A549 (cell line): Measurements from ENCODE around the gene PRIMA1. TPM values are rescaled to one million over a fixed set of nuclear protein-coding genes. Genes with fewer than 3 reads are reported as not detected.

Experiments
- ATAC-seq, 2 experiments: fragments of 200-7000 bp in 1 of 2; fragments of >200 bp in 1 of 2; cut with Nextera tagmentation in 1 of 2; cut with Tn5 transposase in 1 of 2; 3 replicates each; pipeline versions ENCODE4 v1.8.0 to v1.9.1; 2018 to 2020; ENCODE audit warnings: mild to moderate bottlenecking in 1 of 2, moderate library complexity in 1 of 2
- CTCF ChIA-PET: fragments of 300-600 bp; sonication (Branson Sonifier 250); formaldehyde crosslinking; extraction: SDS; loops from one replicate; lab custom pipeline; 2021; ENCODE audit warnings: antibody characterized with exemption, inconsistent platforms; lab: Yijun Ruan, JAX
- POLR2A ChIA-PET: fragments of 350-600 bp; formaldehyde crosslinking; extraction: SDS; loops from one replicate; lab custom pipeline; 2021; ENCODE audit warnings: antibody characterized with exemption, inconsistent platforms; lab: Yijun Ruan, JAX
- DNase-seq, 2 experiments: peaks; one replicate each; pipeline versions ENCODE4 v3.0.0 to v3.0.0-alpha.2; 2011 to 2016; ENCODE audit warnings: low read depth in 1 of 2, low spot score in 1 of 2
- FAIRE-seq: peaks from 2 replicates; lab custom pipeline; 2011; peaks lifted over from hg19 to GRCh38; lab: Jason Lieb, UNC
- H3K27ac ChIP-seq, 2 experiments: fragments of >200 bp; sonication (Bioruptor Twin); formaldehyde crosslinking; 3 replicates each; pipeline ENCODE4 v1.5.1; 2016 to 2017
- H3K4me1 ChIP-seq: fragments of >200 bp; sonication (Bioruptor Twin); formaldehyde crosslinking; 3 replicates; pipeline ENCODE4 v1.6.1; 2016
- H3K4me2 ChIP-seq: fragments of >200 bp; sonication (Bioruptor Twin); formaldehyde crosslinking; 3 replicates; pipeline ENCODE4 v1.6.1; 2016
- H3K4me3 ChIP-seq: fragments of >200 bp; sonication (Bioruptor Twin); formaldehyde crosslinking; 3 replicates; pipeline ENCODE4 v1.5.1; 2016
- H3K9me3 ChIP-seq: fragments of >200 bp; sonication (Bioruptor Twin); formaldehyde crosslinking; 3 replicates; pipeline ENCODE4 v1.6.1; 2016
- CBX8 ChIP-seq: fragments of 200-600 bp; sonication (generic); IDR thresholded peaks from 2 replicates; pipeline ENCODE4 v1.6.1; 2016
- CHD4 ChIP-seq: fragments of 200-600 bp; sonication (generic); IDR thresholded peaks from 2 replicates; pipeline ENCODE4 v1.6.1; 2016; ENCODE audit warnings: antibody characterized with exemption, mild to moderate bottlenecking, borderline replicate concordance
- CTCF ChIP-seq: fragments of >200 bp; sonication (Bioruptor Twin); formaldehyde crosslinking; IDR thresholded peaks from 3 replicates; pipeline ENCODE4 v1.5.1; 2016
- E2F6 ChIP-seq: IDR thresholded peaks from 2 replicates; pipeline ENCODE4 v1.6.1; 2012; ENCODE audit warnings: low read depth, borderline replicate concordance
- ELK1 ChIP-seq: fragments of 150-350 bp; IDR thresholded peaks from 2 replicates; pipeline ENCODE4 v1.6.1; 2014; ENCODE audit warnings: low read depth, mild to moderate bottlenecking, low read length
- EP300 ChIP-seq, 2 experiments: fragments of >200 bp; sonication (Bioruptor Twin); formaldehyde crosslinking; IDR thresholded peaks; 2 replicates in 1 of 2; 3 replicates in 1 of 2; pipeline ENCODE4 v1.6.1; 2016 to 2017
- FOSB ChIP-seq: fragments of 250-450 bp; sonication (Bioruptor Pico); IDR thresholded peaks from 2 replicates; pipeline ENCODE4 v1.5.0; 2020; ENCODE audit warnings: mild to moderate bottlenecking, moderate library complexity
- FOXS1 ChIP-seq: fragments of 250-450 bp; sonication (Bioruptor Pico); IDR thresholded peaks from 2 replicates; pipeline ENCODE4 v1.5.0; 2020; ENCODE audit warnings: mild to moderate bottlenecking, moderate library complexity
- HDAC2 ChIP-seq: fragments of 200-600 bp; sonication (generic); IDR thresholded peaks from 2 replicates; pipeline ENCODE4 v1.6.1; 2016
- HEYL ChIP-seq: fragments of 250-450 bp; sonication (Bioruptor Pico); IDR thresholded peaks from 2 replicates; pipeline ENCODE4 v1.8.0; 2021; ENCODE audit warnings: mild to moderate bottlenecking, moderate library complexity
- HMGXB4 ChIP-seq: fragments of 250-450 bp; sonication (Bioruptor Pico); IDR thresholded peaks from 2 replicates; pipeline ENCODE4 v1.5.0; 2021; ENCODE audit warnings: mild to moderate bottlenecking, moderate library complexity, borderline replicate concordance
- JUN ChIP-seq, 2 experiments: fragments of >200 bp; sonication (Bioruptor Twin); formaldehyde crosslinking; IDR thresholded peaks; 2 replicates in 1 of 2; 3 replicates in 1 of 2; pipeline ENCODE4 v1.6.1; 2016 to 2017
- KDM5A ChIP-seq: fragments of 200-600 bp; sonication (generic); IDR thresholded peaks from 2 replicates; pipeline ENCODE4 v1.6.1; 2016; ENCODE audit warnings: antibody characterized with exemption, mild to moderate bottlenecking
- MAFK ChIP-seq: fragments of 450-650 bp; IDR thresholded peaks from 2 replicates; pipeline ENCODE4 v1.6.1; 2014; ENCODE audit not compliant: partially characterized antibody
- MYC ChIP-seq: IDR thresholded peaks from 2 replicates; pipeline ENCODE4 v1.6.1; 2012; ENCODE audit warnings: mild to moderate bottlenecking, inconsistent platforms, low read length, improper control_type of control experiment, borderline replicate concordance
- NPAS2 ChIP-seq: fragments of 250-450 bp; sonication (Bioruptor Pico); IDR thresholded peaks from 2 replicates; pipeline ENCODE4 v1.8.0; 2022; ENCODE audit warnings: mild to moderate bottlenecking, moderate library complexity, borderline replicate concordance
- PHF8 ChIP-seq: fragments of 200-600 bp; sonication (generic); IDR thresholded peaks from 2 replicates; pipeline ENCODE4 v1.6.1; 2016; ENCODE audit warnings: low read depth, mild to moderate bottlenecking, antibody characterized with exemption, moderate library complexity, borderline replicate concordance
- POLR2AphosphoS2 ChIP-seq: conservative IDR thresholded peaks from 2 replicates; pipeline ENCODE4 v1.6.1; 2012; ENCODE audit warnings: low read length, improper control_type of control experiment, inconsistent platforms
- RCOR1 ChIP-seq: fragments of 150-350 bp; IDR thresholded peaks from 2 replicates; pipeline ENCODE4 v1.6.1; 2014; ENCODE audit warnings: antibody characterized with exemption, low read length, low read depth
- RFX5 ChIP-seq: fragments of 450-650 bp; IDR thresholded peaks from 2 replicates; pipeline ENCODE4 v1.7.1; 2014; ENCODE audit warnings: antibody characterized with exemption, mild to moderate bottlenecking, moderate library complexity
- RNF2 ChIP-seq: fragments of 200-600 bp; sonication (generic); IDR thresholded peaks from 2 replicates; pipeline ENCODE4 v1.6.1; 2016; ENCODE audit warnings: low read depth, mild to moderate bottlenecking, antibody characterized with exemption, moderate library complexity, borderline replicate concordance
- SREBF2 ChIP-seq: fragments of 450-650 bp; IDR thresholded peaks from 2 replicates; pipeline ENCODE4 v1.6.1; 2014; ENCODE audit warnings: mild to moderate bottlenecking, moderate library complexity
- USF2 ChIP-seq: fragments of 450-650 bp; IDR thresholded peaks from 2 replicates; pipeline ENCODE4 v1.6.1; 2014; ENCODE audit warnings: antibody characterized with exemption
- WGBS: methylation state at CpG from one replicate; pipeline ENCODE4 v1.1.6; 2017; ENCODE audit errors: missing lambda C conversion rate; 5-methylcytosine and 5-hydroxymethylcytosine counted together
- polyA plus RNA-seq, 4 experiments: library from polyadenylated mRNA; depleted of rRNA in 3 of 4; stranded (reverse); fragments of >200 nt; fragmentation: RNase III in 1 of 4; extraction: RNeasy Plus Mini Kit Qiagen cat#74134 plus additional on column Dnase treatment in 1 of 4; gene quantifications; 2 replicates in 3 of 4; 3 replicates in 1 of 4; pipeline ENCODE4 v1.2.3, GENCODE V29; 2011 to 2017

PRIMA1 gene
- polyA plus RNA-seq, 2 of the 4 experiments (the other 2 are of a cell fraction): 0.14 to 0.17 TPM

- Histone ChIP-seq H3K4me3 (no peak overlapping the region), H3K27ac (no peak overlapping the region), H3K4me1 (no peaks in the 10 kb centered on the region), H3K9me3 (no peaks in the 10 kb centered on the region), H3K4me2 (peak overlapping the region; percentile 65)
- ATAC-seq (peak; percentile 83 to 87), DNase-seq (peak in 1 of 2 experiments; percentile 36), FAIRE-seq (no peak)
- CTCF ChIA-PET: interaction anchor here (0.6 to 1.8 kb wide), 2 partner anchors 15 to 355 kb away, joined by 3 read pairs; no protein-coding TSS in a partner anchor
- POLR2A ChIA-PET: no interaction called here
- 18% methylated on average over 16 of the region's 33 CpGs for WGBS
- TF ChIP-seq CTCF: 0 out of 3 replicates have a peak, but pooled peaks have one; percentile 17
- TF ChIP-seq EP300 (IDR thresholded peaks at IDR 0.05): no peak
- TF ChIP-seq POLR2AphosphoS2: no peak
Observed at GRCh38 chr14:93824518-93825234, 36.4 kb upstream of the PRIMA1 start.

- Histone ChIP-seq H3K4me2 (no peak overlapping the region), H3K27ac (no peak overlapping the region), H3K4me1 (no peaks in the 10 kb centered on the region), H3K9me3 (no peaks in the 10 kb centered on the region), H3K4me3 (no peak overlapping the region)
- ATAC-seq (no peak; a peak in 2 of 6 replicates), FAIRE-seq (no peak), DNase-seq (no peak)
- no peak for TF ChIP-seq RNF2
- no peak for TF ChIP-seq NPAS2 (CRISPR knock-in tag)
- TF ChIP-seq MAFK: no peak
- no peak for TF ChIP-seq SREBF2
- no peak for TF ChIP-seq FOSB (CRISPR knock-in tag)
- TF ChIP-seq ELK1: no peak
- no peak for TF ChIP-seq PHF8
- TF ChIP-seq JUN (IDR thresholded peaks at IDR 0.05): no peak
- TF ChIP-seq KDM5A: no peak
- 20% methylated on average over 9 of the region's 9 CpGs for WGBS
- ChIA-PET POLR2A (no interaction called here), CTCF (interaction anchor here (0.6 to 1.8 kb wide), 2 partner anchors 14 to 355 kb away, joined by 3 read pairs; no protein-coding TSS in a partner anchor)
Observed at GRCh38 chr14:93824076-93824475, 35.8 kb upstream of the PRIMA1 start.

GRCh38 chr14:93821051-93821450 is 32.8 kb upstream of the PRIMA1 start:
- WGBS: 50% methylated on average over 5 of the region's 6 CpGs
- CTCF ChIA-PET: interaction anchor here (1.2 to 1.3 kb wide), 3 partner anchors 13 to 41 kb away, joined by 3 to 4 read pairs (median 3); no protein-coding TSS in a partner anchor
- POLR2A ChIA-PET: no interaction called here
- no peaks in the 10 kb centered on the region for H3K9me3 ChIP-seq
- no peaks in the 10 kb centered on the region for H3K4me1 ChIP-seq
- ATAC-seq (no peak), DNase-seq (no peak), FAIRE-seq (no peak)
- H3K4me3 ChIP-seq: no peak overlapping the region
- H3K4me2 ChIP-seq: no peak overlapping the region
- TF ChIP-seq HDAC2: no peak
- TF ChIP-seq, all 56 proteins: peak for 0
- no peak overlapping the region for H3K27ac ChIP-seq

GRCh38 chr14:93818857-93819256 is 30.6 kb upstream of the PRIMA1 start:
- H3K4me3 ChIP-seq: no peak overlapping the region
- H3K27ac ChIP-seq: no peak overlapping the region
- POLR2A ChIA-PET: no interaction called here
- WGBS: 61% methylated on average over 10 of the region's 10 CpGs
- peaks cover 16% of the 10 kb centered on the region; the same call in 2 of the 3 replicates for H3K9me3 ChIP-seq
- no peaks in the 10 kb centered on the region for H3K4me1 ChIP-seq
- CTCF ChIA-PET: interaction anchor here (0.9 to 1.6 kb wide), 3 partner anchors 10 to 31 kb away, joined by 3 read pairs; partner anchors contain the start of gene PRIMA1
- FAIRE-seq (no peak), ATAC-seq (no peak), DNase-seq (no peak)
- no peak overlapping the region for H3K4me2 ChIP-seq
- TF ChIP-seq CHD4 (no peak), RCOR1 (no peak), HMGXB4 (CRISPR knock-in tag) (no peak), USF2 (no peak), MYC (no peak), RFX5 (no peak), HEYL (no peak), E2F6 (no peak), CBX8 (no peak), EP300 (IDR thresholded peaks at IDR 0.05) (no peak), FOXS1 (no peak), RNF2 (no peak)
